ENCODE data around the gene ALDH4A1.

ALDH4A1 gene

GRCh38 chr1:18928985-18929384 is 26.6 kb upstream of the ALDH4A1 start:
- WGBS (ENCODE audit: insufficient coverage, insufficient read length): no CpG with 5 or more reads among the region's 6 CpGs
- Histone ChIP-seq H3K4me3 (ENCODE audit: low read length) (no peak overlapping the region), H3K27me3 (ENCODE audit: control insufficient read depth, insufficient read depth, low read length) (no peaks in the 10 kb centered on the region), H3K36me3 (ENCODE audit: control insufficient read depth, insufficient read depth, low read length) (no peaks in the 10 kb centered on the region), H3K9me3 (ENCODE audit: control insufficient read depth, insufficient read depth, low read length) (no peaks in the 10 kb centered on the region), H3K27ac (ENCODE audit: low read length) (no peak overlapping the region), H3K4me1 (ENCODE audit: control insufficient read depth, insufficient read depth, low read length) (peaks cover 3% of the 10 kb centered on the region)
- DNase-seq (ENCODE audit: low read depth, low spot score): no peak

DNA sequence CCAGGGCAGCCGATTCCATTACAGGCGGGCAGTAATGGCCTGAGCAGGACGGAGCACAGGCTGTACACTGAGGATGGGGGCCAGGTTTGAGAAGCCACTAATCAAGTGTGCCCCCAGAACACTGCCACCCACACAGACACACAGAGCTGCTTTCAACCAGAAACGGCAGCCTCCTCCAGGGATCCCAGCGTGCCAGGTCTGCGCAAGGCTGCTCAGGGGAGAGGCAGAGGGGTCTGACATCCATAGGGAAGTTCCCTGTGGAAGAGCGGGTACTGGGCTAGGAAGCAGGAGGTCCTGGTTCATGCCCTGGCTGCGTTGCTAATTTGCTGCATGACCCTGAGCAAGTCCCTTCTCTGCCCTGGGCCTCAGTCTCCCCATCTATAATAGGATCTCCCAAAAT is 26.1 kb upstream of the ALDH4A1 start:
- no peaks in the 10 kb centered on the region for H3K9me3 ChIP-seq (ENCODE audit: control insufficient read depth, insufficient read depth, low read length)
- H3K27ac ChIP-seq (ENCODE audit: low read length): no peak overlapping the region
- peaks cover 6% of the 10 kb centered on the region for H3K4me1 ChIP-seq (ENCODE audit: control insufficient read depth, insufficient read depth, low read length)
- no peak overlapping the region for H3K4me3 ChIP-seq (ENCODE audit: low read length)
- H3K27me3 ChIP-seq (ENCODE audit: control insufficient read depth, insufficient read depth, low read length): no peaks in the 10 kb centered on the region
- no peaks in the 10 kb centered on the region for H3K36me3 ChIP-seq (ENCODE audit: control insufficient read depth, insufficient read depth, low read length)
- no peak for DNase-seq (ENCODE audit: low read depth, low spot score)
- no CpG with 5 or more reads among the region's 8 CpGs for WGBS (ENCODE audit: insufficient coverage, insufficient read length)

- peaks cover 7% of the 10 kb centered on the region for H3K4me1 ChIP-seq (ENCODE audit: control insufficient read depth, insufficient read depth, low read length)
- DNase-seq (ENCODE audit: low read depth, low spot score): no peak
- no peak overlapping the region for H3K27ac ChIP-seq (ENCODE audit: low read length)
- no peak overlapping the region for H3K4me3 ChIP-seq (ENCODE audit: low read length)
- WGBS (ENCODE audit: insufficient coverage, insufficient read length): no CpG with 5 or more reads among the region's 12 CpGs
- H3K36me3 ChIP-seq (ENCODE audit: control insufficient read depth, insufficient read depth, low read length): no peaks in the 10 kb centered on the region
- H3K9me3 ChIP-seq (ENCODE audit: control insufficient read depth, insufficient read depth, low read length): no peaks in the 10 kb centered on the region
- H3K27me3 ChIP-seq (ENCODE audit: control insufficient read depth, insufficient read depth, low read length): no peaks in the 10 kb centered on the region
Measured at GRCh38 chr1:18927654-18928272, 25.4 kb upstream of the ALDH4A1 start.

DNA sequence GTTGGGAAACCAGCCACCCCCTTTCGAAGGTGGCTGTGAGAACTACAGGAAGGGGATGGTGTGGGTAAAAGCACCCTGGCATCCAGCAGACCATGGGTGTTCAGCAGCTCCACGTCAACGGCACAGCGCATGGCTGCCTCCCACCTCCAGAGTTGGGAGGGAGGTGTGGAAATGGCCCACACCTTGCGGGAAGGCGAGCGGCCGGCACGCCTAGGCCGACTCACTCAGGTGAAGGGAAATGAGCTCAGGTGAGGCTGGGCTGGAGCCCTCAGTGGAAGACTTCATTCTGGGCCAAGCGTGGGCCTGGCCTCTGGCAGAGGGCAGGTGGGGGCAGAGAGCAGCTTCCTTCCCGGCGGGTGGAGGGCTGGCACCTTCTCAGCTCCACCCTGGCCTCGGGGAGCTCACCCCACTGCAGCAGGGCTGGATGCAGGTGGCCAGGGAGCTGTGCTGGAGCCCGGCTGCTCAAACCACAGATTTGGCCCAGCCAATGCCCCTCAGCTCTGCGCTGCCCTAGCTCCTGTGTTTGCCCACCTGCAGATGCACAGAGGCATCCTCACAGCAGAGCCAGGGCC is 24.8 kb upstream of the ALDH4A1 start:
- no CpG with 5 or more reads among the region's 16 CpGs for WGBS (ENCODE audit: insufficient coverage, insufficient read length)
- peaks cover 8% of the 10 kb centered on the region for H3K4me1 ChIP-seq (ENCODE audit: control insufficient read depth, insufficient read depth, low read length)
- no peak for DNase-seq (ENCODE audit: low read depth, low spot score)

DNA sequence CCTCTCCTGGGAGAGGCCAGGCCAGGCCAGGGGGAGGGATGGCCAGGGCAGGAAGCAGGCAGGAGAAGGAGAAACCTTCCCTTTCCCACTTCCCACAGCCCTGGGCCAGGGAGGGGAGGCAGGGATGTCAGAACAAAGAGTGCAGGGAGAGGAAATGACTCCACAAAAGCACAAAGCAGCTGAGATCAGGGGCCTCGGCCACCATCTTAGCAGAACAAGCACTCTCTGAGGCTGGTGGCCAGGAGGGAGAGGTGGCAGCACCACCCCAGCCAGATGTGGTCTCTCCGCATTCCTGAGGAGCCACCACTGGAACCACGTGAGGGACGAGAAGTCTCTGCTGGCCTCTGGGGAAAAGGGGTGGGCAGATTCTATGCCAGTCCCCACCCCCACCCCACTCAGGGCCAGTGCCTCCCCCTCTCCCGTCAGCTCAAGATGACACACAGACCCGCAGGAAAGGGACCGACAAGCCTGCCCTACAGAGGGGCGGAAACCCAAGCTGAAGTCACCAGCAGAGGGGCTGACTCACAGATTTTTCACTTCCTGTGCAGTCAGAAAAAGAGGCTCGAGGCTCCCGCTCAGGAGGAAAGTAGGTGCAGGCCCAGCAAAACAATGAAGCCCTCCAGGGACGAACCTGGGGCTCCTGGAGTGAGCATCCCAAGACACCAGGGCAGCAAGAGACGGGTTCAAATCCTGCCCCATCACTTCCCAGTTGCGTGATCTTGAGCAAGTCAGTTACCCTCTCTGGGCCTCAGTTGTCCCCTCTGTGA is 24.1 kb upstream of the ALDH4A1 start:
- Histone ChIP-seq H3K9me3 (ENCODE audit: control insufficient read depth, insufficient read depth, low read length) (no peaks in the 10 kb centered on the region), H3K27ac (ENCODE audit: low read length) (no peak overlapping the region), H3K4me1 (ENCODE audit: control insufficient read depth, insufficient read depth, low read length) (peaks cover 9% of the 10 kb centered on the region), H3K4me3 (ENCODE audit: low read length) (no peak overlapping the region), H3K36me3 (ENCODE audit: control insufficient read depth, insufficient read depth, low read length) (no peaks in the 10 kb centered on the region), H3K27me3 (ENCODE audit: control insufficient read depth, insufficient read depth, low read length) (no peaks in the 10 kb centered on the region)
- no peak for DNase-seq (ENCODE audit: low read depth, low spot score)
- no CpG with 5 or more reads among the region's 13 CpGs for WGBS (ENCODE audit: insufficient coverage, insufficient read length)

More for the DNA sequence above, 24.8 kb upstream of the ALDH4A1 start:
- Histone ChIP-seq H3K27ac (ENCODE audit: low read length) (no peak overlapping the region), H3K4me3 (ENCODE audit: low read length) (no peak overlapping the region), H3K36me3 (ENCODE audit: control insufficient read depth, insufficient read depth, low read length) (no peaks in the 10 kb centered on the region), H3K9me3 (ENCODE audit: control insufficient read depth, insufficient read depth, low read length) (no peaks in the 10 kb centered on the region), H3K27me3 (ENCODE audit: control insufficient read depth, insufficient read depth, low read length) (no peaks in the 10 kb centered on the region)

GRCh38 chr1:18925279-18925678 is 22.9 kb upstream of the ALDH4A1 start:
- Histone ChIP-seq H3K4me3 (ENCODE audit: low read length) (no peak overlapping the region), H3K36me3 (ENCODE audit: control insufficient read depth, insufficient read depth, low read length) (no peaks in the 10 kb centered on the region), H3K4me1 (ENCODE audit: control insufficient read depth, insufficient read depth, low read length) (peaks cover 8% of the 10 kb centered on the region), H3K27ac (ENCODE audit: low read length) (no peak overlapping the region), H3K9me3 (ENCODE audit: control insufficient read depth, insufficient read depth, low read length) (no peaks in the 10 kb centered on the region), H3K27me3 (ENCODE audit: control insufficient read depth, insufficient read depth, low read length) (no peaks in the 10 kb centered on the region)
- DNase-seq (ENCODE audit: low read depth, low spot score): no peak
- WGBS (ENCODE audit: insufficient coverage, insufficient read length): no CpG with 5 or more reads among the region's 9 CpGs

- WGBS (ENCODE audit: insufficient coverage, insufficient read length): no CpG with 5 or more reads among the region's 11 CpGs
- Histone ChIP-seq H3K27ac (ENCODE audit: low read length) (no peak overlapping the region), H3K4me3 (ENCODE audit: low read length) (no peak overlapping the region), H3K9me3 (ENCODE audit: control insufficient read depth, insufficient read depth, low read length) (no peaks in the 10 kb centered on the region), H3K4me1 (ENCODE audit: control insufficient read depth, insufficient read depth, low read length) (peaks cover 8% of the 10 kb centered on the region), H3K36me3 (ENCODE audit: control insufficient read depth, insufficient read depth, low read length) (no peaks in the 10 kb centered on the region), H3K27me3 (ENCODE audit: control insufficient read depth, insufficient read depth, low read length) (no peaks in the 10 kb centered on the region)
- DNase-seq (ENCODE audit: low read depth, low spot score): no peak
Measured at GRCh38 chr1:18924221-18924691, 21.9 kb upstream of the ALDH4A1 start.

DNA sequence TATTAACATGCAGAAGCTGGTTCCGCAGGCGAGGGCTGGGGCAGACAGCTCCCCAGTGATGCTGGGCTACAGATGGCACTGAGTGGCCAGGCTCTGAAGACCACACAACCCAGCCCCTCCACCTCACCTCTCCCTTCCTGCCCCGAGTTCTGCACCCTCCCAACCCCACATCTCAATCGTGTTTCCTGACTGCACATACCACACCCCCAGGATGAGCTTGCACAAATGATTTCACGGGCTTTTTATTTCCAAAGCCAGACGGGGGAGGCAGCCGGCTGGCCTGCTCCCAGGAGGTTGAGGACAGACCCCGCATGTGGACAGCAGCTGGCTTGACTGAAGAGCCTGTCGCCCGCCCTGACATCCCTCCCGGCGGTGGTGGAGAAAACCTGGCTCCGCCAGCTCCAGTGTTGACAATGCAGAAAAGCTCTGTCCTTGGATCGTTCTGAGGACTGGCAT is 21.4 kb upstream of the ALDH4A1 start:
- no peak for DNase-seq (ENCODE audit: low read depth, low spot score)
- H3K27ac ChIP-seq (ENCODE audit: low read length): no peak overlapping the region
- WGBS (ENCODE audit: insufficient coverage, insufficient read length): no CpG with 5 or more reads among the region's 14 CpGs
- H3K9me3 ChIP-seq (ENCODE audit: control insufficient read depth, insufficient read depth, low read length): no peaks in the 10 kb centered on the region
- H3K4me1 ChIP-seq (ENCODE audit: control insufficient read depth, insufficient read depth, low read length): peaks cover 8% of the 10 kb centered on the region
- H3K4me3 ChIP-seq (ENCODE audit: low read length): no peak overlapping the region
- no peaks in the 10 kb centered on the region for H3K36me3 ChIP-seq (ENCODE audit: control insufficient read depth, insufficient read depth, low read length)
- no peaks in the 10 kb centered on the region for H3K27me3 ChIP-seq (ENCODE audit: control insufficient read depth, insufficient read depth, low read length)

- Histone ChIP-seq H3K9me3 (ENCODE audit: control insufficient read depth, insufficient read depth, low read length) (no peaks in the 10 kb centered on the region), H3K27ac (ENCODE audit: low read length) (no peak overlapping the region), H3K4me3 (ENCODE audit: low read length) (no peak overlapping the region), H3K36me3 (ENCODE audit: control insufficient read depth, insufficient read depth, low read length) (no peaks in the 10 kb centered on the region), H3K4me1 (ENCODE audit: control insufficient read depth, insufficient read depth, low read length) (peaks cover 8% of the 10 kb centered on the region), H3K27me3 (ENCODE audit: control insufficient read depth, insufficient read depth, low read length) (no peaks in the 10 kb centered on the region)
- WGBS (ENCODE audit: insufficient coverage, insufficient read length): no CpG with 5 or more reads among the region's 18 CpGs
- no peak for DNase-seq (ENCODE audit: low read depth, low spot score)
Measured at GRCh38 chr1:18922848-18923755, 20.7 kb upstream of the ALDH4A1 start.

DNA sequence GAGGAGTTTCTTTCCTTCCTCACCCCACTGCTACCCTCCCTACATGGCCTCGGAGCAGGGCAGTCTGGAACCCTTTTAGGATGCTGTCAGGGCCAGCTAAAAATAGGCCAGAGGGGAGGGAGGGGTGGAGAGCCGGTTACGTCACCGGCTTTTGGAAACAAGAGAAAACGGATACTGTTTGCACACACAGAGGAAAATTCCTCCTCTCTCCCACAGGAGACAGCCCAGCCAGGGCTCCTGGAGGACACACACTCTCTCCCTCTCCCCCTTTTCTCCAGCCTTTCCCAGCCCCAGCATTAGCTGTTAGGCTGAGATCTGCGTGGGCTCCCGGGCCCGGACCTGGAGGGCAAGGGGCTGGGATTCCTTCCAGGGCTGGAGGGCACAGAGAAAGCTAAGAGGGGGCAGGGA is 20.0 kb upstream of the ALDH4A1 start:
- Histone ChIP-seq H3K4me1 (ENCODE audit: control insufficient read depth, insufficient read depth, low read length) (peaks cover 6% of the 10 kb centered on the region), H3K27ac (ENCODE audit: low read length) (no peak overlapping the region), H3K4me3 (ENCODE audit: low read length) (no peak overlapping the region), H3K36me3 (ENCODE audit: control insufficient read depth, insufficient read depth, low read length) (no peaks in the 10 kb centered on the region), H3K27me3 (ENCODE audit: control insufficient read depth, insufficient read depth, low read length) (no peaks in the 10 kb centered on the region), H3K9me3 (ENCODE audit: control insufficient read depth, insufficient read depth, low read length) (no peaks in the 10 kb centered on the region)
- no CpG with 5 or more reads among the region's 8 CpGs for WGBS (ENCODE audit: insufficient coverage, insufficient read length)
- no peak for DNase-seq (ENCODE audit: low read depth, low spot score)
